ENCODE data around the gene NRDC. TPM values are rescaled to one million over a fixed set of nuclear protein-coding genes. Genes with fewer than 3 reads are reported as not detected.
A peak's percentile ranks its signal among the peaks of the same experiment; 100 is the strongest.

The NRDC gene
- total and polyA plus RNA-seq, 2 experiments from 2014 or later = 129 to 217 TPM

DNA sequence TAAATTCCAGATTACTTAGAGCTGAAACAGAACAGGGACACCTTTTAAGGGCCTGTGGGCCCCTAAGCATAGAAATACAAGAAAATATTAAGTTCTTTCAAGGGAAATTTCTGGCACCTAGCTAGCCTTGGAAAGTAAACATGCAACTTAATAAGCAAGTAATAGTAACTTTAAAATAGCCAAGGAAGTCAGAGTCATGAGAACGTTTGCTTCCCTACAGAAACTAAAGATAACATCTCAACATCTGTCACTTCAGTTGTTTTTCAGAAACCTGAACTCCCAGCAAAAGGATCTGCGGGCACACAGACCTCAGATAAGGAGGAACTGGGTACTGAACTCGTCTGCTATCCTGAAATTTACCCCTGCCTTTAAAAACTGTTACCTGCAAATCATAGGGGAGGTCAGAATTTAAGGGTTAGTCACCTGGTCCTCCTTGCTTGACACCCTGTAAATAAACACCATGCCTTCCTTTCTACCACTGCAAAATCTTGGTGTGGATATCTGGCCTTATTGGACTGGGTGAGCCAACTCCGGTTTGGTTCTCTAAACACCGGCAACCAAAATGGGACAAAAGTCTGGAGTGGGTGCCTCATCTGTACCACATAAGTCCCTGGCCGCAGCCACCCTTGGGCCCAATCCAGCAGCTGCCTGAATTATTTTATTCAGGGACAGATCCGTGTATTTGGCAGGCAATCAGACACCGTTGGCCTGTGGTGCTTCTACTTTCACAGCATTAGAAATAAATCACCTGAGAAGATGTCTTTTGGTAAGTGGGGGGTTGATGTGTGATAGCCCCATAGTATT, 27.9 kb downstream of the NRDC start:
- Mint-ChIP-seq H3K27me3 (ENCODE audit: insufficient read depth, low read depth, poor library complexity) (no peaks in the 10 kb centered on the region), H3K9me3 (peaks cover 10% of the 10 kb centered on the region), H3K36me3 (ENCODE audit: low read depth) (peaks cover 37% of the 10 kb centered on the region), H3K4me1 (peaks cover 7% of the 10 kb centered on the region; the same call in 2 of the 3 replicates), H3K4me3 (no peak overlapping the region), H3K27ac (peak overlapping the region; percentile 17; the same call in 1 of the 2 replicates)
- ATAC-seq (no peak), DNase-seq (ENCODE audit: low spot score) (no peak)
- no peaks in the 10 kb centered on the region for H3K9me2 ChIP-seq (ENCODE audit: insufficient read depth)
- peaks cover 9% of the 10 kb centered on the region; the same call in 1 of the 2 replicates for H4K20me1 ChIP-seq (replicated peaks; ENCODE audit: insufficient read depth)
- H3K4me3 ChIP-seq = no peak overlapping the region
- peaks cover 74% of the 10 kb centered on the region for H3K79me2 ChIP-seq (replicated peaks; ENCODE audit: insufficient read depth)
- no peak overlapping the region for H3K4me2 ChIP-seq
- no peaks in the 10 kb centered on the region for H3K36me3 ChIP-seq (ENCODE audit: insufficient read depth)
- H3K27ac ChIP-seq (ENCODE audit: low read depth) = peak overlapping the region; percentile 74; the same call in 1 of the 2 replicates
- no peak overlapping the region for H2AFZ ChIP-seq
- H3F3A ChIP-seq (replicated peaks; ENCODE audit: low read depth) = no peaks in the 10 kb centered on the region
- no peaks in the 10 kb centered on the region; the same call in 1 of the 2 replicates for H3K4me1 ChIP-seq (ENCODE audit: insufficient read depth)
- TF ChIP-seq, protein P1, sequence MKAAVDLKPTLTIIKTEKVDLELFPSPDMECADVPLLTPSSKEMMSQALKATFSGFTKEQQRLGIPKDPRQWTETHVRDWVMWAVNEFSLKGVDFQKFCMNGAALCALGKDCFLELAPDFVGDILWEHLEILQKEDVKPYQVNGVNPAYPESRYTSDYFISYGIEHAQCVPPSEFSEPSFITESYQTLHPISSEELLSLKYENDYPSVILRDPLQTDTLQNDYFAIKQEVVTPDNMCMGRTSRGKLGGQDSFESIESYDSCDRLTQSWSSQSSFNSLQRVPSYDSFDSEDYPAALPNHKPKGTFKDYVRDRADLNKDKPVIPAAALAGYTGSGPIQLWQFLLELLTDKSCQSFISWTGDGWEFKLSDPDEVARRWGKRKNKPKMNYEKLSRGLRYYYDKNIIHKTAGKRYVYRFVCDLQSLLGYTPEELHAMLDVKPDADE (IDR thresholded peaks at IDR 0.05) = no peak
- TF ChIP-seq ZNF462 (CRISPR knock-in tag; IDR thresholded peaks at IDR 0.05) (no peak), STAT1 (IDR thresholded peaks at IDR 0.05; ENCODE audit: unreplicated experiment) (no peak), CREB1 (CRISPR knock-in tag; IDR thresholded peaks at IDR 0.05; ENCODE audit: low read depth) (no peak), POLR2AphosphoS5 (IDR thresholded peaks at IDR 0.05; ENCODE audit: low read depth) (no peak), EZH2 (IDR thresholded peaks at IDR 0.05; ENCODE audit: low read depth, unreplicated experiment) (no peak), ZNF114 (CRISPR knock-in tag; IDR thresholded peaks at IDR 0.05) (no peak), EZH2phosphoT487 (IDR thresholded peaks at IDR 0.05; ENCODE audit: unreplicated experiment) (no peak)
- TF ChIP-seq, protein P2, sequence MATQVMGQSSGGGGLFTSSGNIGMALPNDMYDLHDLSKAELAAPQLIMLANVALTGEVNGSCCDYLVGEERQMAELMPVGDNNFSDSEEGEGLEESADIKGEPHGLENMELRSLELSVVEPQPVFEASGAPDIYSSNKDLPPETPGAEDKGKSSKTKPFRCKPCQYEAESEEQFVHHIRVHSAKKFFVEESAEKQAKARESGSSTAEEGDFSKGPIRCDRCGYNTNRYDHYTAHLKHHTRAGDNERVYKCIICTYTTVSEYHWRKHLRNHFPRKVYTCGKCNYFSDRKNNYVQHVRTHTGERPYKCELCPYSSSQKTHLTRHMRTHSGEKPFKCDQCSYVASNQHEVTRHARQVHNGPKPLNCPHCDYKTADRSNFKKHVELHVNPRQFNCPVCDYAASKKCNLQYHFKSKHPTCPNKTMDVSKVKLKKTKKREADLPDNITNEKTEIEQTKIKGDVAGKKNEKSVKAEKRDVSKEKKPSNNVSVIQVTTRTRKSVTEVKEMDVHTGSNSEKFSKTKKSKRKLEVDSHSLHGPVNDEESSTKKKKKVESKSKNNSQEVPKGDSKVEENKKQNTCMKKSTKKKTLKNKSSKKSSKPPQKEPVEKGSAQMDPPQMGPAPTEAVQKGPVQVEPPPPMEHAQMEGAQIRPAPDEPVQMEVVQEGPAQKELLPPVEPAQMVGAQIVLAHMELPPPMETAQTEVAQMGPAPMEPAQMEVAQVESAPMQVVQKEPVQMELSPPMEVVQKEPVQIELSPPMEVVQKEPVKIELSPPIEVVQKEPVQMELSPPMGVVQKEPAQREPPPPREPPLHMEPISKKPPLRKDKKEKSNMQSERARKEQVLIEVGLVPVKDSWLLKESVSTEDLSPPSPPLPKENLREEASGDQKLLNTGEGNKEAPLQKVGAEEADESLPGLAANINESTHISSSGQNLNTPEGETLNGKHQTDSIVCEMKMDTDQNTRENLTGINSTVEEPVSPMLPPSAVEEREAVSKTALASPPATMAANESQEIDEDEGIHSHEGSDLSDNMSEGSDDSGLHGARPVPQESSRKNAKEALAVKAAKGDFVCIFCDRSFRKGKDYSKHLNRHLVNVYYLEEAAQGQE (IDR thresholded peaks at IDR 0.05; ENCODE audit: unreplicated experiment) = no peak
- TF ChIP-seq, protein P3, sequence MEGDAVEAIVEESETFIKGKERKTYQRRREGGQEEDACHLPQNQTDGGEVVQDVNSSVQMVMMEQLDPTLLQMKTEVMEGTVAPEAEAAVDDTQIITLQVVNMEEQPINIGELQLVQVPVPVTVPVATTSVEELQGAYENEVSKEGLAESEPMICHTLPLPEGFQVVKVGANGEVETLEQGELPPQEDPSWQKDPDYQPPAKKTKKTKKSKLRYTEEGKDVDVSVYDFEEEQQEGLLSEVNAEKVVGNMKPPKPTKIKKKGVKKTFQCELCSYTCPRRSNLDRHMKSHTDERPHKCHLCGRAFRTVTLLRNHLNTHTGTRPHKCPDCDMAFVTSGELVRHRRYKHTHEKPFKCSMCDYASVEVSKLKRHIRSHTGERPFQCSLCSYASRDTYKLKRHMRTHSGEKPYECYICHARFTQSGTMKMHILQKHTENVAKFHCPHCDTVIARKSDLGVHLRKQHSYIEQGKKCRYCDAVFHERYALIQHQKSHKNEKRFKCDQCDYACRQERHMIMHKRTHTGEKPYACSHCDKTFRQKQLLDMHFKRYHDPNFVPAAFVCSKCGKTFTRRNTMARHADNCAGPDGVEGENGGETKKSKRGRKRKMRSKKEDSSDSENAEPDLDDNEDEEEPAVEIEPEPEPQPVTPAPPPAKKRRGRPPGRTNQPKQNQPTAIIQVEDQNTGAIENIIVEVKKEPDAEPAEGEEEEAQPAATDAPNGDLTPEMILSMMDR (conservative IDR thresholded peaks at IDR 0.05; ENCODE audit: low read depth in 2 of 2) = no peak
- no peaks in the 10 kb centered on the region for H3K27me3 ChIP-seq (ENCODE audit: insufficient read depth)

Data from GM23338 (cell line).